NCI-H1105 treated with DMSO at 0.1 percent for 48 hours (cell line): ENCODE results near the gene IFT43.

Experiments used
- DNase-seq: peaks from one replicate; lab custom pipeline; 2025; lab: John Stamatoyannopoulos, UW

The IFT43 gene

GRCh38 chr14:76112889-76113624, 127.5 kb downstream of the IFT43 start:
- no peak for DNase-seq

DNA sequence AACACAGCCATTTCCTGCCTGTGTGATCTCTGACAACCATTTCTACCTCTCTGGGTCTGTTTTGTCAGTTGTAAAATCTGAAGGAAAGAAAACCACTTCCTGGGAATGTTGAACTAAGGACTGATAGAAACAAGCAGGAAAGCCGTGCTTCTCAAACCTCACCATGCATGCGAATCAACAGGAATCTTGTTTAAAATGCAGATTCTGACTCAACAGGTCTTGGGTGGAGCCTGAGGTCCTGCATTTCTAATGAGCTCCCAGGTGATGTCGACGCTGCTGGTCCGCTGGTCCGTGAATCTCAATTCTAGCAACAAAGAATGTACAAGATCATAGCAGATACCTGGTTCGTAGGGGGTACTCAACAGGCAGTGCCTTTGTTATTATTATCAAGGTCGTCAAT, 128.1 kb downstream of the IFT43 start:
- DNase-seq = no peak

- no peak for DNase-seq
Observed at GRCh38 chr14:76115010-76115422, 129.5 kb downstream of the IFT43 start.

DNA sequence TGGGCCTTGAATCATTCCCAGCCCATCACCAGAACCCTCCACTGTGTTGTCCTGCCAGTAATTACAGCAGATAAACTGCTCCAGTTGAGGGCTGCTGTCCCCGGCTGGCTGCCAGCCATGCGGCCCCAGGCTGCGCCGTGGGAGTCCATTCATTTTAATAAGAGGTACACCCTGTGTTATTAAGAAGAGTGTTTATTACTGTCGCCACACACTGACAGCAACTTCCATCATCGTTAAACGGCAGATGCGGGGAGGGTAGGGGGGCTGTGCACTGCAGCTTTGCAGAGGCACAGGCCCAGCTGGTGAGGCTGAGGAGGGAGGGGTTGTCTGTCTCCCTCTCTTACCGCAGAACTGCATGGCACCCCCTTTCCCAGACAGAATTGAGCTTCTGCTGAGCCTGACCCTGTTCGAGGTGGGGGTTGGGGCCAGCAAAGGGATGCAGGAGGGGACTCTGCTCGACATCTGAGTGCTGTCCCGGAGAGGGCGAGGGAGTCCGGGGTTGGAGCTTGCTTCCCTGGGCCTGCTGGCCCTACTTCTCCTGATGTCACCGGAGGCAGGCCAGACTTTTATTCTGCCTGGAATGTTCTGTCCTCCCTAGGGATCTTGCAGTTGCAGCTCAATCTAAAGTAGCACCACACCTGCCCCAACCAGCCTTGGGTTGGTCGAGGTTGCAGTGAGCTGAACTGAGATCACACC, 132.4 kb downstream of the IFT43 start:
- peak; percentile 93 for DNase-seq

- DNase-seq = no peak
Observed at GRCh38 chr14:76118594-76118993, 133.0 kb downstream of the IFT43 start.

DNA sequence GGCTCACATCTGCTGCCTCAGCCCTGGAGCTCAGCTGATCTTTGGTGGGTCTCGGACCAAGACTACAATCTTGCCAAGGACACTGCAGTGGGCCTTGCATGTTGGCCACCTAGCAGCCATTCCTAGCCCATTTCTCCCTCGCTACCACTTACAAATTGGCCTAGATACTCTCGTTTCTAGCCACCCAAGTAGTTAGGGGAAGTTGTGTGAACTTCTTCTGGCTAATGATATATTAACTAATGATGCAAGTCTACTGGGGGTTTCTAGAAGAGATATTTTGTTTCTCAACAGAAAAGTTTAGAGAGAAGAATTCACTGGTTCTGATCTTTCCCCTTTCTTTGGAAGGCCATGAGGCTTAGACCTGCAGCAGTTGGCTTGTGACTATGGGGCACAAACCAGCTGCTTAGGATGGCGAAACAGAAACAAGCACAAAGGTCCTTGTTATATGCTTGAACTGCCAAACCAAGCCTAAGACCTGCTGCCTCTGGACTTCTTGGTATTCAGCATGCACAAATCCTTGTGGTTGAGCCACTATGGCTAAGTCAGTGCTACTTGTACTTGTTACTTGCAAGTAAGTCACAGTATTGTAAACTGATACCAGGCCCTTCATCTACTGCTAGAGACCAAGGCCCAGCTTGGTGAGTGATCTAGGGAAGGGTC, 135.7 kb downstream of the IFT43 start:
- DNase-seq = no peak

- DNase-seq = no peak
Observed at GRCh38 chr14:76123426-76124225, 138.1 kb downstream of the IFT43 start.

GRCh38 chr14:76125511-76125910, 139.9 kb downstream of the IFT43 start:
- DNase-seq = no peak

DNA sequence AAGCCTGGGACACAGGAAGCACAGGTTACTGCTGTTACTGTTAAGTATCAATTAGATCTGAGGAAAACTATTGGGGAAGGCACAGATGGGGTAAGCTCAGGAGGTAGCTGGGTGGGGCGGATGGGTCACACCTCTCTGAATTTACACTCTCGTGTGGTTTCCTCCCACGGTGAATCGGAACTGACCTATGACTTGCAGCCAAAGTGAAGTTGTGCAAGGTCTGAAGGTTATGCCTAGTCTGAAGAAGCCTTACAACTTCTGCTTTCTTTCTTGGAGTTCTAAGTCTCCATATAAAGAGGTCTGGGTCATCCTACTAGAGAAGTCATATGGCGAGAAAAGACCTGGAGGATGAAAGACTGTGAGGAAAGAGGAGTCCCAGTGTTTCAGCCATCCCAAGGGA, 140.5 kb downstream of the IFT43 start:
- DNase-seq = no peak

- DNase-seq = no peak
Observed at GRCh38 chr14:76129851-76130576, 144.5 kb downstream of the IFT43 start.

DNA sequence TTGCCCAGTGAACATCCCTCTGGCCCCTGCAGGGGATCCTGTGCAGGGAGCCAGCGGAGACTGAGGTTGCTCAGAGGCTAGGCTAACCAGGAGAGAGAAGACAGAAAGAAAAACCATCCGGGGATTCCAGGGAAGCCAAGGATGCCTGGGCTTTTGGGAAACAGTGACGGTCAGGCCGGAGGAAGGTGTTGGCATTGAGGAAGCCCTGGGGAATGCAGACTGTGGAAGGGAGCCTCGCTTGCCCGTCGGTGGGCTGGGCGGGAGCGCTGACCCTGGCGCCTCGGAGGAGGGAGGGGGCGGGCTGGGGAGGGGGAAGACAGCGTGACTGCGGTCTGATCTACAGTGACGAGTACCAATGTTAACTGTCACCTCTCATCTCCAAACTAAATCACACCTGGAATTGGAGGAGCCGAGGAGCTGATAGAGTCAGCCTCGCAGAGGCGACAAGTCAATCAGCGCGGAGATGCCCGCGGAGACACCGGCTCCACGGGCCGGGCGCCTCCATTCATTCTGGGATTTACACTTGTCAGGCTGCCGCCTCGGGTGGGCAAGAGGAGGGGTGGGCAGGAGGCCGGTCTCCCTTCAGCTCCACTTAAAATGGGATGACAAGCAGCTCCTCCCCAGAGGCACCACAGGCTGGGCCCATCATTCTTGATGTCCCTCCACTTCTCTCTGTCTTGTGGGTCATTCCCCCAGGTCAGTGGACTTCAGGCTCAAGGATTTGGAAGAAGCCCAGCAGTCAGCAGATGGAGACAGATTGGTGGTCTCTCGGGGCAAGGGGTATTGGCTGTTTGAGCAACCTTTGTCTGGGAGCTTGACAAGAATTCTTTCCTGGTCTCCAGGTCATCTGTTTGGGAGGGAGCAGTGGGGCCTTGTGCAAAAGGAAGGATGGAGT, 145.8 kb downstream of the IFT43 start:
- DNase-seq = no peak

DNA sequence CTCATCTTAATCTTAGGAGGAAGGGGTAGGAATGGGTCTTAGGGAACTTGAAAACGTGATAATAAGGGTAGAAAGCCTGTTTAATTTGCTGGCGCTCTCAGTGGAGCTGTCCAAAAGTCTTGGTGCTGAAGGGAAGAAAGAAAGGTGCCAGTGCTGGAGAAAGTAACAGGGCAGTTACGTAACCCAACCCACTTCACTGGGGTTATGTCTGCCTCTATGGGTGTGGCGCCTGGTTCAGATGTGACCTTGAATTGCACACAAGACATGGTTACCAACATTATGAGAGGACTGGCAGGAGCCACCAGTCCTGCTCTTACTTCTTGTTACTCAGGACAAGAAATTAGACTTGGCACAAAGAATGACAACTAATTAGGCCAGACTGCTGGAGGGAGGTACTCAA, 147.5 kb downstream of the IFT43 start:
- DNase-seq = no peak
